ENCODE results near the gene LIN28B.

GRCh38 chr6:104983296-104983695 lies 26.4 kb downstream of the LIN28B start:
- no peak for TF ChIP-seq RAD21 (IDR thresholded peaks at IDR 0.05)
- TF ChIP-seq, protein P1, sequence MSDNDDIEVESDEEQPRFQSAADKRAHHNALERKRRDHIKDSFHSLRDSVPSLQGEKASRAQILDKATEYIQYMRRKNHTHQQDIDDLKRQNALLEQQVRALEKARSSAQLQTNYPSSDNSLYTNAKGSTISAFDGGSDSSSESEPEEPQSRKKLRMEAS (IDR thresholded peaks at IDR 0.05) = no peak
- TF ChIP-seq, protein P2, sequence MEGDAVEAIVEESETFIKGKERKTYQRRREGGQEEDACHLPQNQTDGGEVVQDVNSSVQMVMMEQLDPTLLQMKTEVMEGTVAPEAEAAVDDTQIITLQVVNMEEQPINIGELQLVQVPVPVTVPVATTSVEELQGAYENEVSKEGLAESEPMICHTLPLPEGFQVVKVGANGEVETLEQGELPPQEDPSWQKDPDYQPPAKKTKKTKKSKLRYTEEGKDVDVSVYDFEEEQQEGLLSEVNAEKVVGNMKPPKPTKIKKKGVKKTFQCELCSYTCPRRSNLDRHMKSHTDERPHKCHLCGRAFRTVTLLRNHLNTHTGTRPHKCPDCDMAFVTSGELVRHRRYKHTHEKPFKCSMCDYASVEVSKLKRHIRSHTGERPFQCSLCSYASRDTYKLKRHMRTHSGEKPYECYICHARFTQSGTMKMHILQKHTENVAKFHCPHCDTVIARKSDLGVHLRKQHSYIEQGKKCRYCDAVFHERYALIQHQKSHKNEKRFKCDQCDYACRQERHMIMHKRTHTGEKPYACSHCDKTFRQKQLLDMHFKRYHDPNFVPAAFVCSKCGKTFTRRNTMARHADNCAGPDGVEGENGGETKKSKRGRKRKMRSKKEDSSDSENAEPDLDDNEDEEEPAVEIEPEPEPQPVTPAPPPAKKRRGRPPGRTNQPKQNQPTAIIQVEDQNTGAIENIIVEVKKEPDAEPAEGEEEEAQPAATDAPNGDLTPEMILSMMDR (IDR thresholded peaks at IDR 0.05; ENCODE audit: low read depth, low read length, missing input control) = no peak
